ENCODE results near the gene GMDS. TPM values are rescaled to one million over a fixed set of nuclear protein-coding genes. Genes with fewer than 3 reads are reported as not detected.

GMDS gene
- polyA plus RNA-seq, 1 experiment = 7.1 TPM

- POLR2A ChIA-PET = no interaction called here
- DNase-seq (ENCODE audit: low read depth) = no peak
- no peak overlapping the region for H3K4me3 ChIP-seq (ENCODE audit: low read depth, low read length)
- peaks cover 5% of the 10 kb centered on the region for H3K36me3 ChIP-seq (ENCODE audit: control insufficient read depth, insufficient read depth, low read length)
- H3K27me3 ChIP-seq (ENCODE audit: control insufficient read depth, insufficient read depth, low read length) = no peaks in the 10 kb centered on the region
- TF ChIP-seq CTCF (IDR thresholded peaks at IDR 0.05; ENCODE audit: insufficient read depth, low read depth, low read length) = no peak
- CTCF ChIA-PET = interaction anchor here (1.1 kb wide), 1 partner anchor 173 kb away, joined by 3 read pairs; no protein-coding TSS in a partner anchor
Measured at GRCh38 chr6:1619673-1620503, 625.5 kb downstream of the GMDS start.

GRCh38 chr6:1619098-1619672 lies 626.2 kb downstream of the GMDS start:
- TF ChIP-seq CTCF (IDR thresholded peaks at IDR 0.05; ENCODE audit: insufficient read depth, low read depth, low read length) = no peak
- H3K27me3 ChIP-seq (ENCODE audit: control insufficient read depth, insufficient read depth, low read length) = no peaks in the 10 kb centered on the region
- ChIA-PET CTCF (interaction anchor here (1.1 kb wide), 1 partner anchor 173 kb away, joined by 3 read pairs; no protein-coding TSS in a partner anchor), POLR2A (no interaction called here)
- H3K36me3 ChIP-seq (ENCODE audit: control insufficient read depth, insufficient read depth, low read length) = peaks cover 5% of the 10 kb centered on the region
- no peak for DNase-seq (ENCODE audit: low read depth)
- no peak overlapping the region for H3K4me3 ChIP-seq (ENCODE audit: low read depth, low read length)

- H3K27me3 ChIP-seq (ENCODE audit: control insufficient read depth, insufficient read depth, low read length) = no peaks in the 10 kb centered on the region
- ChIA-PET POLR2A (no interaction called here), CTCF (interaction anchor here (0.7 kb wide), 1 partner anchor 12 kb away, joined by 3 read pairs; no protein-coding TSS in a partner anchor)
- H3K36me3 ChIP-seq (ENCODE audit: control insufficient read depth, insufficient read depth, low read length) = peaks cover 6% of the 10 kb centered on the region
- H3K4me3 ChIP-seq (ENCODE audit: low read depth, low read length) = no peak overlapping the region
- DNase-seq (ENCODE audit: low read depth) = no peak
- TF ChIP-seq CTCF (IDR thresholded peaks at IDR 0.05; ENCODE audit: insufficient read depth, low read depth, low read length) = no peak
Measured at GRCh38 chr6:1618311-1619097, 626.9 kb downstream of the GMDS start.

GRCh38 chr6:1617466-1618310 lies 627.7 kb downstream of the GMDS start:
- Histone ChIP-seq H3K36me3 (ENCODE audit: control insufficient read depth, insufficient read depth, low read length) (peaks cover 6% of the 10 kb centered on the region), H3K27me3 (ENCODE audit: control insufficient read depth, insufficient read depth, low read length) (no peaks in the 10 kb centered on the region), H3K4me3 (ENCODE audit: low read depth, low read length) (no peak overlapping the region)
- ChIA-PET POLR2A (interaction anchor here (0.6 kb wide), 1 partner anchor 204 kb away, joined by 3 read pairs; no protein-coding TSS in a partner anchor), CTCF (interaction anchor here (0.7 kb wide), 1 partner anchor 11 kb away, joined by 3 read pairs; no protein-coding TSS in a partner anchor)
- DNase-seq (ENCODE audit: low read depth) = no peak
- TF ChIP-seq CTCF (IDR thresholded peaks at IDR 0.05; ENCODE audit: insufficient read depth, low read depth, low read length) = no peak

All from BJ (cell line).